GM19043 (cell line): ENCODE measurements around the gene MOB3C.

ENCODE experiments used
- ATAC-seq: cut with Tn5 transposase; IDR thresholded peaks from one replicate; pipeline ENCODE4 v1.9.1; 2021; ENCODE audit warnings: low read depth; ENCODE audit not compliant: unreplicated experiment

Gene MOB3C

DNA sequence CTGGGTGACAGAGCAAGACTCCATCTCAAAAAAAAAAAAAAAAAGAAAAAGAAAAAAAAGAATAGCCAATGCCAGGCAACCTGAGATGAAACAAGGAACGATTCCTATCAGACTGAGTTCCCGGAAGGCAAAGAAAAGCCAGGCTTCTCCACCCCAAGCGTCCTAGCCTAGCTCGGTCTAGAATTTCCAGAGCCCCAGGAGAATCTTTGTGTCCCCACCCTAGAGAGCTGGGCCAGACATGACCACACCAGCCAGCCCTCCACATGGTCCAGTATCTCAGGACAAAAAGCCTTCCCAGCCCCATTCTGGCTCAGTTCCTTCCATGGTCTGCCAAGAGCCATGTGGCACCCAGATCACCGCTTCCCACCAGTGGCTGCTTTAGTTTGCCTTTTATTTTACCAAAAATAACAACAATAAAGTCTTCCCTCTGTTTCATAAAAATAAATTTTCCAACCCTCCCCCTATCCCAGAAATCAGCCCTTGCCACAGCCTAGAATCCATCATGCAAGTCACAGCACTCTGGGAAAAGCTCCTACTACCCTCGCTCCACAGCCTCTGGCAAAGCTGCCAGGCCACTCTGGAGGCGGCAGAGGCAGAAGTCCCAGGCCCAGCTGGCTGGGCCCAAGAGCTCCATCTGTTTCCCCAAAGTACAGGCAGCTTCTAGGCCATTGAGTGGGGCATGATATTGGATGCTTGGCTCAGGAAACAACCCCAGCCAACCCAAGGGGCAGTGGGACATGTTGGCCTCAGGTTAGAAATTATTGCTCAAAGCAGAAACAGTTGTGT lies 9.1 kb downstream of the MOB3C start:
- no peak for ATAC-seq

DNA sequence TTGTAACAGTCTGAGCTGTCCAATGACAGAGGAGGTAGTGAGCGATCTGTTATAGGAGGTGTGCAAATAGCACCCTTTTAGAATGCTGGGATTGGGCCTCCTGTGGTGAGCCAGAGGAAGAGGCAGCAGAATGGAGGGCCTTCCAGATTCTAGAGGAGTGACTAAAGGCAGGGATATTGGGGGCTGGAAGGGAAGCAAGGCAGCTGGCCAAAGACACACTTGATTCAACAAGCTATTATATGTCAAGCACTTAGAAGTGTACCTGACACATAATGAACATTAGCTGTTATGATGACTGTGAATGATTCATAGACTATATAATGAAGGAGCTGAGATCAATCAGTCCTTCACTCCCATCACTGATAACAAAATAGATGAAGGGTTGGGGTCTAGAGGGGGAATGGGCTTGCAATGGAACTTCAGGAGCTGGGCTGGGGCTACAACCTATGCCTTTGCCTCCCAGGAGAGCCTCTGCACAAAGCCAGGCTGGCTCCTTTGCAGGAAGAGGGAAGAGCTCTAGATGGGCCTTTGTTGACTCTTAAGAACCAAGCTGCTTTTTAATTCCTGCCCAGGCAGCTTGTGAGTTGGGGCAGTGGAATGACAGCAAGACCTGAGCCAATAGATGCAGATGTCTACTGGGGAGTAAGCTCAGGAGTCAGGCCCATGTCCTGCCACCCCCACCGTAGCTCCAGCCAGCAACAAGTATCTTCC lies 10.2 kb downstream of the MOB3C start:
- no peak for ATAC-seq

- no peak for ATAC-seq
These were observed 11.4 kb downstream of the MOB3C start for GRCh38 chr1:46605232-46605631.

DNA sequence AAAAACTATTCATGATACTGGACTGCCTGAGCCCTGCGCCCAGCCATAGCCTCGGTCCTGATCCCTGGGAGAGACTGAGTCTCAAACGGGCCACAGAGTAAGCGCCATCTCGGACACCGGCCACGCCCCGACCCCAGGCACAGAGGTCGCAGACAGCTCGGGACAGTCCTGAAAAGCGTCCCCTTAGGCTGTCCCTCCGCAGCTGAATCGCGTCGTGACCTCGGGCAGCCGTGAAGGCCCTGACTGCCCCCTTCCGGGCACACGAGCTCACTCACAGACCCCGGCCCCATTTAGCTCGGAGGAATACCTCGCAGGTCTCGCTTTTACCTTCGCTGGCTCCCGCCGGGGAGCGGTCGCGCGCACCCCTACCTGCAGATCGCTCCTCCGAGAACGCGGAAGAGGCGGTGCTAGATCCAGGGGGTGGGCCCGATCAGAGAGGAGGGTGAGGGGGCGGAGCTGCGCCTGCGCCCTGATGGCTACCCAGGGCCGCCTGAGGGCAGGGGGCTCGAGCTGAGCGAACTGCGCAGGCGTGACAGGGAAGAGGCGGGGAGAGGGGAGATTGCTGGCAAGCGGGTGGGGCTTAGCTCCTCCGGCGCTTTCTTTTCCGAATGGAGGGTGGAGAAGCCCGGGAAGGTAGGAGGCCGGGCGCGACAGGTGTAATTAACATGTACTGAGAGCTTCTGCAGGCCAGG lies 12.6 kb downstream of the MOB3C start, which contains the start of gene MKNK1:
MKNK1 (minus strand) TSS at position 411 of the 692 bp plus-strand sequence. CDS start 20,941 bp downstream, outside the sequence.
- peak; percentile 93 for ATAC-seq

DNA sequence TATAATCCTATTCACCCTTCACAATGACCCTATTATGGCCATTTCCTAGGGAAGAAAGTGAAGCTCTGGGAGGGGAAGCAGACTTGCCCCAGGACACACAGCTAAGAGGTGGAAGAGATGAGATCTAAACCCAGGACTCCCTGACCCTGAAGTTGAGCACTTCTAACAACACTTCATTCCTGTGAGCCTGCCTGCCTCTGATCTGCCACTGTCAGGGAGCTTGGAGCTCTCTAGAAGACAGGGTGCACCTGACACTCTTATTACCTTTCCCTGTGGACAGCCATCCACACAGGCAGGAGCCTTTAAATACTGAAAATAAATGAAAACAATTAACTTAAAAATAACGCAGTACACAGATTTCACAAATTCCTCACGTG lies 13.1 kb downstream of the MOB3C start:
- no peak for ATAC-seq

- no peak for ATAC-seq
These were observed 15.2 kb downstream of the MOB3C start for GRCh38 chr1:46601257-46602007.

DNA sequence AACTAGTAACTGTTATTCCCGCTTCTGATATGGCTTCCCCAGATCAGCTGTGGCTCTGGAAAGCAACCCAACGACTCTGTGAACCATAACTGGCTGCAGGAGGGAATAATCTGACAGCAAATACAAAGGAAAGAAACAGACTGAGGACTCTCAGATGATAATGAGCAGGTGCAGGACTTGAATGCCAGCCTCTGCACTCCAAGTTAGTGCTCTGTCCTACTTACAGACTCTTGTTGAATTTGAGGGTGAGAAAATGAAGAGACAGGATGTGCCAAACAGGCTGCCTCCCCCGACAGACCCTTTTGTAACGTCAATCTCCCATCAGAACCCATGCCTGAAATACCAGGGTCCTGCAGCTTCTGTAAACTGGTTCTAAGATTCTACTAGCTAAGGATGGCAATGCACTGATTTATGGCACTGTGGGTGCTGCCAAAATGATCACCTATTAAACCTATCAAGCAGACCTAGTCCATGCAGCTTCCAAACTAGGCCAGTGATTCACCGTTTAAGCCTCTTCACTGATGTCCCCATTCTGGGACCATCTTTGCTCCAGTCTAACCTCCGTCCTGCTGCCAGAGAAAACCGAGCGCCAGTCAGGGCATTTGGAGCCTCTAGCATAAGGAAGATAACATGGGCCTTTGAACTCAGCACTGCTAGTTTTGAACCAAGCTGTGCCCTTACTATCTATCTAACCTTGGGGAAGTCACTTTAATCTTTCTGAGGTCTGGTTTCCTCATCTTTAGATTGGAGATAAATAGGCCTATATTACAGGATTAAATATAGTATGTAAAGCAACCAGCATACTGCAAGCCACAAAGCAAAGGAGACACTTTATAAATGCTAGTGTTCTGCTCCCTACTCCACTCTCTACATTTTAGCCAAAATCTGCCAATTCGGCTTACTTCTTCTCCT lies 17.3 kb downstream of the MOB3C start:
- no peak for ATAC-seq

DNA sequence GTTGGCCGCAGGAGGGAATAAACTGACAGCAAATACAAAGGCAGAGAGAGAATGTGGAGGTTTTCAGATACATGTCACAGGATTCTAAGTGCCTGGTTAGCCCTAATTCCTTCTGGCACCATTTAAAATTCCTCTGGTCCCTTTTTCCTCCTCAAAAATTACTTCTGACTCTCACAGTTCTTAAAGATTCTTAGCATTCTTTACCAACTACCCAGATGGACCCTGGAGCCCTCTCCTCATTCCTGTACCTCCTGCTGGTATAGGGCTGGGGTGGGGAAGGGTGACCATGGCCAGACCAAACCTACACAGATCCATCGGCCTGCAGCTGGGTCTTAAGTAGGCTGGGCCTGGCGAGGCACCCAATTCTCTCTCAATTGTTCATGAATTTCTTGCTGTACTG lies 19.8 kb downstream of the MOB3C start:
- no peak for ATAC-seq

- no peak for ATAC-seq
These were observed 20.6 kb downstream of the MOB3C start for GRCh38 chr1:46596036-46596435.

- ATAC-seq = no peak
These were observed 21.5 kb downstream of the MOB3C start for GRCh38 chr1:46595127-46595526.

- no peak for ATAC-seq
These were observed 22.5 kb downstream of the MOB3C start for GRCh38 chr1:46594063-46594462.

DNA sequence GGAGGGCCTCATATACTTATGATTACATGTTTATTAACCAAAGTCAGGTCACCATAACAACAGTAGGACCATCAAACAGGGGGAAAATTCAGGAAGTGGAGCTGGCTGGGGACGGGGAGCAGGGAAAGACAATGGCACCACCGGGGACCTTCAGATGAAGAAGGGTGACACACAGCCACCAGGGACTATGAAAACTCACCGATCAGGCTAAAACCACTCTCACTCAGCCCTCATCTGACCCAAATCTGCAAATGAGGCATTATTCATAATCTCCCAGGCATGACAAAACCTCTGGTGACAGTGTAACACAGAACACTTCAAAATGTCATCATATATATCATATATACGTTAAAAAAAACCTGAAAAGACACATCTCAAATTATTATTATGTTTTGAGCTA lies 23.8 kb downstream of the MOB3C start:
- ATAC-seq = no peak

GRCh38 chr1:46589529-46589928 lies 27.1 kb downstream of the MOB3C start:
- ATAC-seq = no peak

DNA sequence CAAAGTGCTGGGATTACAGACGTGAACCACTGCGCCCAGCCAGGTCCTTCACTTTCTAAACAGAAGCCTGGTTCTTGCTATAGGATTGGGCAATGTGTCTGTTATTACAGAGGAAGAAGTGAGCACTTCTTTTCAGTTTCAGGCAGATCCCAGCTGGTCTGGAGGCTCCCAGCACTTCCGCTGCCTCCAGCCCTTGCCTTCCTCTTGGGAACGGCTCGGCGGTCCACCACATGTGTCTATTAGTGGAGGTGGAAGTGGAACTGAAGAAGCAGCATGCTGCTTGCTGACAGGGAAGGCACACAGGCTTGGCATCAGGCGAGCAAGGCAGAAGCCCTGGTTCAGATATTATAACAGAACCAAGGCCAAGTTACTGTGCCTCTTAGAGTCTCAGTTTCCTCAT lies 29.5 kb downstream of the MOB3C start:
- ATAC-seq = no peak

DNA sequence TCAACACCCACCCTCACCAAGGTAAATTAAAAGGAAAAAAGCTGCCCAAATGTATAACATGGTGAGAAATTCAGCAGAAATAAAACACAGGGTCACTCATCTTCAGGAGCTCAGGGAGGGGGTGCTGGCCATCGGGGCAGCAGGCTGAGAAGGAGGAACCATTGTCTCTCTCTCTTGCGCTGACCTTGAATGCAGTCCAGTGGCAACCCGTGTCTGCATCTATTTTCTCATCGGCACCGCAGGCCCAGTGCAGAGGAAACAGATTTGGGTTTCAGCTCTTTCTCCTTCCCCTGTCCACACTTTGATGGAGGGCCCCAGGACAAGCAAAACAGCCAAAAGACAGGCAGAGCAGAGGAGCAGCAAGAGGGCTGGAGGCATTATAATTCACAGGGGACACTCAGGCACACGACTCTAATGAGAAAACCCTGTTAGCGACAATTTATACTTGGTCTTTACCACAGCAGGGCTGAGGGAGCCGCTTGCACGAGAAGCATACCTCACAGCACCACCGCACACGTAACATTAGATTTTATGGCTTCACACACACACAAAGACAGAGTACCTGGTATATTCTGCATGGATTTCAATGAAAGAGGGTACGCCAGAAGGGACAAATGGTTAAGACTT lies 31.2 kb downstream of the MOB3C start:
- no peak for ATAC-seq

DNA sequence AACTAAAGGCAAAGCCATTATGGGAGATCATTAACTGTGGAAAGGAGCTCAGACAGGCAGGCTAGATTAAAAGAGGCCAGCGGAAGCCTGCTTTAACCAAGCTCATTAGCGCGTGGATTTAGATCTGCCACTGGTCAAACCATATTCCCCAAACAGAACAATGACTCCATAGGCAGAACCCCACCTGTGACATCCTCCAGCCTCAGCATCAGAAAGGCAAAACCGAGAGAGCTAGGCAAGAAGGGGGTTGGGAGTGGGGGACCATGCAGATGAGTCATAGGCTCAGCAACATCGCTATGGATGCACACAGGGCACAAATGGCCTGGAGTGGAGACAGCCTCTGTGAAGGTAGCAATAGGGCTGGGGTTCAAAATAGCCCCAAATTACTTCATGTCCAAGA lies 33.1 kb downstream of the MOB3C start:
- no peak for ATAC-seq

DNA sequence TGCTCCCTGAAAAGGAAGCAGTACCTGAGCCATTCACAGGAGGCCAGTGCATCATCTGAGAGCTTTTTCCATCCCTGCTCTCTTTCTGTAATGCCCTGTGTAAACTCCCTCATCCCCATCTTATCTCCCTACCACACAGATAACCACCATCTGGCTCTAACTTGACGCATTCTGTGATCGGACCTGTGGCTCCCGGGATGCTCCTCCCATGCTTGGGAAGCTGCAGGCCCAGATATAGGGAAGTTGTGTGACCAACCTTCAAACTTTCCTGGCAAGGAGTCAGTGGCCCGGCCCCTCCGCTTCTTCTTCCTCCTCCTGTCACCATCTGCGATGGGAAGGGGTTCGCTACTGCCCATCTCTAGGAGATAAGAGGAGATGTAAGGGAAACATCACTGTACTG lies 33.6 kb downstream of the MOB3C start:
- ATAC-seq = no peak

DNA sequence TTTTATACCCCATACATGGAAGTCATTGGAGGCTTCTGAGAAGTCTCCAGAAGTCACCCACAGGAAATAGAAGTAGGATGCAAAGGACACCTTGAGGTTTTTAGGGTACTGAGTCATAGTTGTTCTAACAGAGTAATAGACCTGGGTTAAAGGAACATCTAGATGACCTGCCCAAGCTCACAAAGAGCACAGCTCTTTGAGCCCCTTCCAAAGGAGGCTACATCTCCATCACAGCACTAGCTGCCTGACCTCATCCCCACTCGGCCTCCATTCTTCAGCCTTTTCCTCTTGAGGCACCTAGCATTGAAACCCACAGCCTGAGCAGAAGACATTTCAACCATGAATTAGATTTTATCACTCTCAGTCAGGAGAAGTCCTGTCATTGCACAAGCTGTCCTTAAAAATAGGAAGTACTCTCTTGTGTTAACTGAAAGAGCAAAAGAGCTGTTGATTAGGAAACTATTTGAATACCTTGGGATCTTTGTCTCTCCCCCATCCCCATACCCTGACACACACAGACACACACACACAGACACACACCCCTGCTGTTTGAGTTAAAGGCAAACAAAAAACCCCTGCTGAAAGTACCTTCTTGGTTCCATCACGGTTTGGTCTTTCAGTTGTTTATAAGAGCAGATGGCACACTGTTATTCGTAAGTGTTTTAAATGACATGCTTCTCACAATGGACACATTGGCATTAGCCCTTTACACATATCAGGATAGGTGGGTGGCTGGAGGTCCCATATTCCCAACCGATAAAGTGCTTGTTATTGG lies 34.7 kb downstream of the MOB3C start:
- ATAC-seq = no peak
